K562 (cell line): ENCODE results near the gene NFKB2. TPM values are rescaled to one million over a fixed set of nuclear protein-coding genes. Genes with fewer than 3 reads are reported as not detected.
A peak's percentile ranks its signal among the peaks of the same experiment; 100 is the strongest.

ENCODE experiments used
- ATAC-seq: fragments of 200-7000 bp; cut with Tn5 transposase; 3 replicates; pipeline ENCODE4 v1.9.1; 2020; ENCODE audit warnings: moderate library complexity
- BruUV-seq: library from RNA; stranded (reverse); fragments of 400-500 nt; replicated peaks from 2 replicates; lab custom pipeline; 2021; lab: Mats Ljungman, UMichigan
- CTCF ChIA-PET: fragments of 300-600 bp; formaldehyde crosslinking; extraction: SDS; loops from one replicate; lab custom pipeline; 2021; ENCODE audit warnings: low intra/inter-chr PET ratio; lab: Yijun Ruan, JAX
- POLR2A ChIA-PET: fragments of 300-600, 350-650 bp; sonication (Branson Sonifier 250); formaldehyde crosslinking; extraction: SDS; loops from one replicate; lab custom pipeline; 2021; ENCODE audit warnings: antibody characterized with exemption, inconsistent platforms; lab: Yijun Ruan, JAX
- DNase-seq, 4 experiments: peaks; one replicate each; pipeline versions ENCODE4 v3.0.0 to v3.0.0-alpha.2; 2011 to 2018; ENCODE audit warnings: low spot score in 3 of 4, mixed read lengths in 3 of 4; ENCODE audit errors: extremely low read depth in 1 of 4
- FAIRE-seq: peaks from 2 replicates; lab custom pipeline; 2011; peaks lifted over from hg19 to GRCh38; lab: Jason Lieb, UNC
- H2AFZ ChIP-seq: 2 replicates; pipeline ENCODE4 v1.6.0; 2011; ENCODE audit warnings: low read depth, low read length, control low read depth, inconsistent platforms
- H3K27ac ChIP-seq: fragments of 200-600 bp; 3 replicates; pipeline ENCODE4 v1.8.0; 2011; ENCODE audit warnings: low read depth, mild to moderate bottlenecking, control low read depth, inconsistent platforms, low read length, moderate library complexity, mixed read lengths; ENCODE audit errors: extremely low read depth
- H3K27me3 ChIP-seq, 2 experiments: fragments of 300-600 bp in 1 of 2; 2 replicates in 1 of 2; 3 replicates in 1 of 2; pipeline versions ENCODE4 v1.6.0 to v1.8.0; 2011; ENCODE audit warnings: inconsistent platforms in 2 of 2, low read length in 2 of 2, mild to moderate bottlenecking in 1 of 2, mixed read lengths in 1 of 2, moderate library complexity in 1 of 2; ENCODE audit not compliant: control insufficient read depth in 2 of 2, insufficient read depth in 2 of 2
- H3K36me3 ChIP-seq: fragments of 300-600 bp; 3 replicates; pipeline ENCODE4 v1.8.0; 2011; ENCODE audit warnings: mild to moderate bottlenecking, low read length, inconsistent platforms; ENCODE audit not compliant: control insufficient read depth, insufficient read depth
- H3K4me1 ChIP-seq, 2 experiments: fragments of 200-600 bp in 1 of 2; replicated peaks in 1 of 2; 2 replicates in 1 of 2; 3 replicates in 1 of 2; pipeline versions ENCODE4 v1.5.1 to v1.8.0; 2011; ENCODE audit warnings: inconsistent platforms in 2 of 2, low read length in 2 of 2, mild to moderate bottlenecking in 1 of 2, mixed read lengths in 1 of 2, moderate library complexity in 1 of 2; ENCODE audit not compliant: control insufficient read depth in 2 of 2, insufficient read depth in 2 of 2
- H3K4me2 ChIP-seq: 2 replicates; pipeline ENCODE4 v1.6.1; 2011; ENCODE audit warnings: low read length, control low read depth, inconsistent platforms, mixed read lengths; ENCODE audit not compliant: insufficient read depth
- H3K4me3 ChIP-seq: fragments of 200-600 bp; sonication (generic), shearing (Covaris generic); 2 replicates; pipeline ENCODE4 v1.5.1; 2016; ENCODE audit warnings: control low read depth, inconsistent platforms
- H3K79me2 ChIP-seq: fragments of 200-600 bp; 3 replicates; pipeline ENCODE4 v1.8.0; 2011; ENCODE audit warnings: low read length, inconsistent platforms; ENCODE audit not compliant: control insufficient read depth, insufficient read depth
- H3K9ac ChIP-seq, 2 experiments: 2 replicates each; pipeline versions ENCODE4 v1.6.0 to v1.6.1; 2011; ENCODE audit warnings: low read depth in 2 of 2, low read length in 2 of 2, control low read depth in 1 of 2, inconsistent platforms in 1 of 2, mild to moderate bottlenecking in 1 of 2, mixed read lengths in 1 of 2; ENCODE audit not compliant: insufficient read depth in 1 of 2
- H3K9me1 ChIP-seq: one replicate; pipeline ENCODE4 v1.6.0; 2011; ENCODE audit warnings: inconsistent platforms, mild to moderate bottlenecking, low read length, moderate library complexity; ENCODE audit not compliant: control insufficient read depth, insufficient read depth
- H3K9me3 ChIP-seq: replicated peaks from 2 replicates; pipeline ENCODE4 v1.5.1; 2011; ENCODE audit warnings: low read depth, low read length, inconsistent platforms; ENCODE audit not compliant: control insufficient read depth, insufficient read depth
- H4K20me1 ChIP-seq: replicated peaks from 2 replicates; pipeline ENCODE4 v1.6.1; 2011; ENCODE audit warnings: low read length, inconsistent platforms, mixed read lengths; ENCODE audit not compliant: control insufficient read depth, insufficient read depth
- ARID3B ChIP-seq: fragments of 250-450 bp; sonication (Bioruptor Pico); IDR thresholded peaks from 2 replicates; pipeline ENCODE4 v1.4.0; 2020; ENCODE audit warnings: borderline replicate concordance
- E2F6 ChIP-seq, 2 experiments: IDR thresholded peaks; 2 replicates each; pipeline ENCODE4 v1.6.1; 2011; ENCODE audit warnings: borderline replicate concordance in 1 of 2, control low read depth in 1 of 2, low read depth in 1 of 2, low read length in 1 of 2, mild to moderate bottlenecking in 1 of 2, mixed read lengths in 1 of 2, moderate library complexity in 1 of 2; ENCODE audit not compliant: insufficient read depth in 1 of 2, insufficient read length in 1 of 2, poor library complexity in 1 of 2, severe bottlenecking in 1 of 2; ENCODE audit errors: extremely low read depth in 1 of 2
- EZH2 ChIP-seq: IDR thresholded peaks from 2 replicates; pipeline ENCODE4 v1.6.1; 2012; ENCODE audit warnings: low read depth, mild to moderate bottlenecking, inconsistent platforms, low read length, borderline replicate concordance
- HDAC1 ChIP-seq, 2 experiments: fragments of 450-650 bp; IDR thresholded peaks; 2 replicates each; pipeline ENCODE4 v1.6.1; 2016 to 2017; ENCODE audit warnings: inconsistent platforms in 1 of 2, mild to moderate bottlenecking in 1 of 2, moderate library complexity in 1 of 2
- POLR3A ChIP-seq: IDR thresholded peaks from 2 replicates; pipeline ENCODE4 v1.6.1; 2011; ENCODE audit warnings: borderline replicate concordance, mild to moderate bottlenecking, moderate library complexity; ENCODE audit not compliant: insufficient read length, insufficient read depth; ENCODE audit errors: extremely low read depth
- SAP30 ChIP-seq: fragments of 200-600 bp; sonication (generic); IDR thresholded peaks from 2 replicates; pipeline ENCODE4 v1.6.1; 2012; ENCODE audit warnings: borderline replicate concordance, low read depth, mild to moderate bottlenecking, moderate library complexity, low read length, control low read depth, inconsistent platforms; ENCODE audit not compliant: insufficient read depth, poor library complexity, severe bottlenecking
- TBP ChIP-seq: optimal IDR thresholded peaks from 2 replicates; pipeline ENCODE3; 2011; ENCODE audit warnings: low read depth, low read length, improper control_type of control experiment
- ZBTB2 ChIP-seq: fragments of 450-650 bp; IDR thresholded peaks from 2 replicates; pipeline ENCODE4 v1.6.1; 2016; ENCODE audit warnings: antibody characterized with exemption
- ZBTB7A ChIP-seq: IDR thresholded peaks from 2 replicates; pipeline ENCODE4 v1.6.1; 2011; ENCODE audit warnings: low read depth, mild to moderate bottlenecking, low read length, moderate library complexity, borderline replicate concordance; ENCODE audit not compliant: control insufficient read depth
- ZNF143 ChIP-seq: sonication (generic); formaldehyde crosslinking; IDR thresholded peaks from 2 replicates; pipeline ENCODE4 v1.9.0; 2022; ENCODE audit warnings: mild to moderate bottlenecking, missing genetic modification reagents
- ZNF551 ChIP-seq: fragments of 250-450 bp; sonication (Bioruptor Pico); IDR thresholded peaks from 2 replicates; pipeline ENCODE4 v1.5.0; 2021; ENCODE audit warnings: mild to moderate bottlenecking, moderate library complexity
- ZNF586 ChIP-seq: fragments of 450-650 bp; formaldehyde crosslinking; conservative IDR thresholded peaks from 2 replicates; pipeline ENCODE4 v1.4.0; 2020; ENCODE audit warnings: mild to moderate bottlenecking, moderate library complexity
- WGBS: fragments of 100-300 bp; shearing (Covaris generic); methylation state at CpG from one replicate; pipeline ENCODE4 v1.1.6; 2016; ENCODE audit warnings: low coverage, mixed read lengths; ENCODE audit not compliant: insufficient coverage; ENCODE audit errors: missing lambda C conversion rate; 5-methylcytosine and 5-hydroxymethylcytosine counted together
- in situ Hi-C: fragments of 300-500 bp; cut with MboI; formaldehyde crosslinking; loops from 4 replicates; pipeline ENCODE4 v1.15.0; 2018; ENCODE audit warnings: inconsistent platforms, mixed read lengths
- intact Hi-C: fragments of 100-400 bp; cut with micrococcal nuclease; formaldehyde crosslinking; loops from 2 replicates; pipeline ENCODE4 v1.14.2; 2022
- polyA plus RNA-seq, 8 experiments: library from polyadenylated mRNA; depleted of rRNA in 4 of 8; stranded (reverse) in 5 of 8; unstranded in 3 of 8; fragments of >200 nt; fragmentation: Nextera tagmentation in 2 of 8; fragmentation: Illumina TruSeq in 1 of 8; extraction: Ambion mirVana in 2 of 8; extraction: Trizol in 1 of 8; gene quantifications; 2 replicates each; pipeline versions ENCODE4 v1.2.1 to v1.2.3, GENCODE V29; 2011 to 2014; ENCODE audit warnings: inconsistent platforms in 1 of 8, missing spikeins in 1 of 8
- total RNA-seq, 7 experiments: library from RNA; depleted of rRNA in 6 of 7; stranded (reverse); fragments of >200 nt in 6 of 7; fragmentation: Illumina TruSeq in 2 of 7; extraction: Trizol in 2 of 7; gene quantifications; 2 replicates each; pipeline versions ENCODE4 v1.2.1 to v1.2.3, GENCODE V29; 2011 to 2021; ENCODE audit warnings: low replicate concordance in 1 of 7

Gene NFKB2
- total and polyA plus RNA-seq, 9 of the 15 experiments (the other 6 are each of a cell fraction or from before 2014, with no cell fraction given) = 0.07 to 20.3 (median 7.9) TPM

GRCh38 chr10:102431452-102432124 lies 36.1 kb downstream of the NFKB2 start:
- in situ Hi-C loops = loop anchor here (25.0 kb wide), 1 partner anchor 594 kb away; the partner anchor contains the start of gene KCNIP2
- TSS peak; percentile 57 for BruUV-seq
- ChIA-PET POLR2A (interaction anchor here (0.8 to 2.1 kb wide), 8 partner anchors 8 to 30 kb away, joined by 4 to 11 read pairs (median 6); partner anchors contain the start of genes C10orf95 and FBXL15), CTCF (interaction anchor here (0.6 kb wide), 1 partner anchor 48 kb away, joined by 3 read pairs; no protein-coding TSS in a partner anchor)
- H3K9me1 ChIP-seq = no peaks in the 10 kb centered on the region
- FAIRE-seq (no peak), DNase-seq (peak; percentile 25 to 59 (median 34)), ATAC-seq (peak; percentile 23)
- H3K9ac ChIP-seq = peak overlapping the region; percentile 85 to 98
- H3K4me3 ChIP-seq = peak overlapping the region; percentile 55
- peaks cover 23 to 31% of the 10 kb centered on the region in 2 experiments for H3K4me1 ChIP-seq
- WGBS = 8% methylated on average over 3 of the region's 4 CpGs
- intact Hi-C loops = no loop called here
- peaks cover 29% of the 10 kb centered on the region for H3K79me2 ChIP-seq
- H4K20me1 ChIP-seq = peaks cover under 1% of the 10 kb centered on the region; the same call in 1 of the 2 replicates
- H3K27me3 ChIP-seq = no peaks in the 10 kb centered on the region
- H3K36me3 ChIP-seq = peaks cover 6% of the 10 kb centered on the region; the same call in 2 of the 3 replicates
- peak overlapping the region; percentile 82 for H3K27ac ChIP-seq
- H3K9me3 ChIP-seq = no peaks in the 10 kb centered on the region
- H2AFZ ChIP-seq = peak overlapping the region; percentile 67
- peak overlapping the region; percentile 96 for H3K4me2 ChIP-seq
- TF ChIP-seq ZNF143 (CRISPR knock-in tag) (no peak), ARID3B (no peak), ZBTB2 (no peak), ZNF551 (CRISPR knock-in tag) (no peak), ZBTB7A (no peak), SAP30 (peak; percentile 25), ZNF586 (CRISPR knock-in tag) (no peak), EZH2 (no peak), TBP (peak; percentile 31), E2F6 (IDR thresholded peaks at IDR 0.05; ENCODE audit: borderline replicate concordance in 1 of 2, extremely low read depth in 1 of 2, insufficient read depth in 1 of 2, insufficient read length in 1 of 2, low read depth in 1 of 2, low read length in 1 of 2, poor library complexity in 1 of 2, severe bottlenecking in 1 of 2) (peak; percentile 43 to 54), POLR3A (no peak), HDAC1 (IDR thresholded peaks at IDR 0.05) (0 out of 4 replicates have a peak, but pooled peaks of 1 of the 2 experiments have one; percentile 11)
